Kidney (tissue), 14 donors: ENCODE data around the gene ITGA7. TPM values are rescaled to one million over a fixed set of nuclear protein-coding genes. Genes with fewer than 3 reads are reported as not detected.
A peak's percentile ranks its signal among the peaks of the same experiment; 100 is the strongest.

Experiments used
- DNase-seq, 5 donors: peaks; one replicate each; pipeline ENCODE4 v3.0.0-alpha.2; 2013 to 2020
- FAIRE-seq: peaks from 2 replicates; lab custom pipeline; 2012; peaks lifted over from hg19 to GRCh38; lab: Jason Lieb, UNC
- H3K27ac ChIP-seq, 2 donors: one replicate each; pipeline ENCODE4 v1.7.0; 2013; ENCODE audit warnings: low read depth in 2 of 2, low read length in 2 of 2, inconsistent platforms in 1 of 2
- H3K27me3 ChIP-seq: one replicate; pipeline ENCODE4 v1.7.1; 2013; ENCODE audit warnings: low read length, inconsistent platforms; ENCODE audit not compliant: control insufficient read depth, insufficient read depth
- H3K36me3 ChIP-seq, 3 donors: one replicate each; pipeline versions ENCODE4 v1.7.0 to v1.7.1; 2013; ENCODE audit warnings: low read length in 3 of 3, control low read depth in 1 of 3, inconsistent platforms in 1 of 3; ENCODE audit not compliant: insufficient read depth in 3 of 3, control insufficient read depth in 2 of 3
- H3K4me1 ChIP-seq, 3 donors: one replicate each; pipeline versions ENCODE4 v1.7.0 to v1.7.1; 2013; ENCODE audit warnings: low read length in 3 of 3, inconsistent platforms in 1 of 3, low read depth in 1 of 3; ENCODE audit not compliant: control insufficient read depth in 2 of 3, insufficient read depth in 2 of 3
- H3K4me3 ChIP-seq, 3 donors: one replicate each; pipeline versions ENCODE4 v1.7.0 to v1.8.1; 2013; ENCODE audit warnings: low read length in 3 of 3, control low read depth in 1 of 3, inconsistent platforms in 1 of 3
- H3K9ac ChIP-seq, 3 donors: one replicate each; pipeline versions ENCODE4 v1.7.0 to v1.7.1; 2013; ENCODE audit warnings: low read length in 3 of 3, control low read depth in 1 of 3, inconsistent platforms in 1 of 3
- H3K9me3 ChIP-seq, 3 donors: one replicate each; pipeline versions ENCODE4 v1.7.0 to v1.7.1; 2013; ENCODE audit warnings: low read length in 3 of 3, control low read depth in 1 of 3, inconsistent platforms in 1 of 3; ENCODE audit not compliant: control insufficient read depth in 2 of 3, insufficient read depth in 1 of 3
- CTCF ChIP-seq: IDR thresholded peaks from 3 replicates; pipeline ENCODE4 v1.5.1; 2012; ENCODE audit warnings: mild to moderate bottlenecking, moderate library complexity, borderline replicate concordance; ENCODE audit not compliant: insufficient read depth; ENCODE audit errors: extremely low read depth
- intact Hi-C: fragments of 100-400 bp; cut with DNase I; formaldehyde crosslinking; loops from one replicate; pipeline ENCODE4 v1.11.1; 2022
- polyA plus RNA-seq: library from polyadenylated mRNA; stranded (reverse); fragments of 350-450 nt; fragmentation: Illumina TruSeq; extraction: RNeasy Lipid Tissue Mini Kit (QIAGEN cat#74804); gene quantifications from one replicate; pipeline ENCODE4 v1.2.3, GENCODE V29; 2014; ENCODE audit warnings: low read depth, low replicate concordance; ENCODE audit not compliant: insufficient read depth
- total RNA-seq: library from RNA; stranded (reverse); fragmentation: NEBNext Ultra II Directional; extraction: Animal tissue kit (Norgen Biotek cat#: 25700); gene quantifications from one replicate; pipeline ENCODE4 v1.2.1, GENCODE V29; 2021
- donor health status: control.
- donor health status: control.
- donor health status: control.
- donor health status: control.
- donor health status: control.
- donor health status: DM: yes; HTN: yes; CAD: no.
- donor health status: Normal renal cell carcinoma (clear cell type).

Gene ITGA7
- total and polyA plus RNA-seq, 2 donors from 2014 or later, result 26.2 to 66.3 TPM

- Histone ChIP-seq H3K27me3 (no peaks in the 10 kb centered on the region), H3K4me1 (peaks cover 0 to 10% (median 8%) of the 10 kb centered on the region in 3 donors), H3K9me3 (no peaks in the 10 kb centered on the region), H3K4me3 (no peak overlapping the region), H3K36me3 (no peaks in the 10 kb centered on the region), H3K9ac (no peak overlapping the region), H3K27ac (no peak overlapping the region)
- FAIRE-seq (no peak), DNase-seq (peak in 1 of 5 donors; percentile 36)
- intact Hi-C loops, result no loop called here
- no peak for TF ChIP-seq CTCF
Observed at GRCh38 chr12:55699471-55700055, 8.1 kb downstream of the ITGA7 start.

GRCh38 chr12:55698965-55699364 lies 8.7 kb downstream of the ITGA7 start:
- Histone ChIP-seq H3K9ac (no peak overlapping the region), H3K27me3 (no peaks in the 10 kb centered on the region), H3K4me1 (peaks cover 0 to 10% (median 8%) of the 10 kb centered on the region in 3 donors), H3K9me3 (no peaks in the 10 kb centered on the region), H3K36me3 (no peaks in the 10 kb centered on the region), H3K27ac (no peak overlapping the region), H3K4me3 (no peak overlapping the region)
- no peak for FAIRE-seq
- intact Hi-C loops, result no loop called here
- peak in 1 of 5 donors; percentile 19 for DNase-seq
- TF ChIP-seq CTCF, result no peak

GRCh38 chr12:55698241-55698955 lies 9.3 kb downstream of the ITGA7 start:
- Histone ChIP-seq H3K4me3 (no peak overlapping the region), H3K27me3 (no peaks in the 10 kb centered on the region), H3K9ac (no peak overlapping the region), H3K36me3 (no peaks in the 10 kb centered on the region), H3K9me3 (no peaks in the 10 kb centered on the region), H3K27ac (no peak overlapping the region), H3K4me1 (peaks cover 0 to 7% (median 6%) of the 10 kb centered on the region in 3 donors)
- intact Hi-C loops, result no loop called here
- TF ChIP-seq CTCF, result no peak
- DNase-seq, result peak in 1 of 5 donors; percentile 23
- FAIRE-seq, result no peak
